Measurements from ENCODE around the gene SORCS2.

DNA sequence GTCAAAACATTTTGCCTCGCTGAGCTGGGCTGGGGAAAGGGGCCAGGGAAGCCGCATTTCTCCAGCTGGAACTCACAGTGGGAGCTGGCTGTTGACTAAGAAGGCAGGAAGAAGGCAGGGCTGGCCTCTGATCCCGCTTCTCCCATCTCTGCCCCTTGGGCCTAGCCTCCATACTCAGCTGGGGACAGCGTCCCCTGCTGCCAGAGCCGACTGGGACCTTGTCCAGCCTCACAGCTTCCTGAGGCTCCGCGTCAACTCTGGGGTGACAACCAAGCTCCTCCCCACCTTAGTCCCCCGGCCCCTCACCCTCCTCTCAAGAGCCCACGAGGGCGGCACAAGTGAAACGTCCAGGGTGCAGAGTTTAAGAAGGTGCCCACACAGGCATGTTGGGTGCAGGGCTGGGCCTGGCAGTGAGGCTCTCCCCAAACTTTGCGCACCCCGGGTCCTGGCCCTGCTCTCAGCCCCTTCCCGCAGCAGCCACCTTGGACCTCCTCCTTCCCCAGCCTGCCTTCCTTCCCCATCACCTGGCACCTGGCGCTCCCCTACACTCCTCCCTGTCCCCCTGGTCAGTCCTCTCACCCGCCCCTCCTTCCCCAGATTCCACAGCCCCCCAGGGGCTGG lies 141.6 kb downstream of the SORCS2 start:
- TF ChIP-seq, protein P1, sequence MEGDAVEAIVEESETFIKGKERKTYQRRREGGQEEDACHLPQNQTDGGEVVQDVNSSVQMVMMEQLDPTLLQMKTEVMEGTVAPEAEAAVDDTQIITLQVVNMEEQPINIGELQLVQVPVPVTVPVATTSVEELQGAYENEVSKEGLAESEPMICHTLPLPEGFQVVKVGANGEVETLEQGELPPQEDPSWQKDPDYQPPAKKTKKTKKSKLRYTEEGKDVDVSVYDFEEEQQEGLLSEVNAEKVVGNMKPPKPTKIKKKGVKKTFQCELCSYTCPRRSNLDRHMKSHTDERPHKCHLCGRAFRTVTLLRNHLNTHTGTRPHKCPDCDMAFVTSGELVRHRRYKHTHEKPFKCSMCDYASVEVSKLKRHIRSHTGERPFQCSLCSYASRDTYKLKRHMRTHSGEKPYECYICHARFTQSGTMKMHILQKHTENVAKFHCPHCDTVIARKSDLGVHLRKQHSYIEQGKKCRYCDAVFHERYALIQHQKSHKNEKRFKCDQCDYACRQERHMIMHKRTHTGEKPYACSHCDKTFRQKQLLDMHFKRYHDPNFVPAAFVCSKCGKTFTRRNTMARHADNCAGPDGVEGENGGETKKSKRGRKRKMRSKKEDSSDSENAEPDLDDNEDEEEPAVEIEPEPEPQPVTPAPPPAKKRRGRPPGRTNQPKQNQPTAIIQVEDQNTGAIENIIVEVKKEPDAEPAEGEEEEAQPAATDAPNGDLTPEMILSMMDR (IDR thresholded peaks at IDR 0.05; ENCODE audit: low read depth, low read length, poor library complexity, severe bottlenecking) = no peak
- no peak for TF ChIP-seq EZH2phosphoT487 (IDR thresholded peaks at IDR 0.05; ENCODE audit: borderline replicate concordance, low read length)

All from DOHH2 (cell line).